Neural cell (in vitro differentiated cells): ENCODE measurements around the gene HIBCH.

Experiments used
- CTCF ChIP-seq: fragments of 450-650 bp; IDR thresholded peaks from 2 replicates; pipeline ENCODE4 v1.5.1; 2014; ENCODE audit warnings: antibody characterized with exemption, mild to moderate bottlenecking, moderate library complexity; ENCODE audit not compliant: poor library complexity, severe bottlenecking
- MXI1 ChIP-seq: fragments of 450-650 bp; conservative IDR thresholded peaks from 2 replicates; pipeline ENCODE4 v1.6.1; 2014; ENCODE audit warnings: antibody characterized with exemption, mild to moderate bottlenecking; ENCODE audit not compliant: poor library complexity, severe bottlenecking
- POLR2AphosphoS5 ChIP-seq: IDR thresholded peaks from 2 replicates; pipeline ENCODE4 v1.6.1; 2012

GRCh38 chr2:190343536-190344275 lies 24.1 kb upstream of the HIBCH start, which contains the start of gene INPP1:
- no peak for TF ChIP-seq CTCF
- peak; percentile 58 for TF ChIP-seq MXI1
- TF ChIP-seq POLR2AphosphoS5 = peak; percentile 25
